GM19025 (cell line): Measurements from ENCODE around the gene BAG5.

Experiments
- ATAC-seq: cut with Tn5 transposase; IDR thresholded peaks from one replicate; pipeline ENCODE4 v1.9.1; 2021; ENCODE audit warnings: mild to moderate bottlenecking, low read depth, moderate library complexity; ENCODE audit not compliant: unreplicated experiment

BAG5 gene

GRCh38 chr14:103535891-103536565 is 26.4 kb downstream of the BAG5 start:
- ATAC-seq, result no peak

- no peak for ATAC-seq
These were observed 27.2 kb downstream of the BAG5 start for GRCh38 chr14:103535081-103535890.

GRCh38 chr14:103534576-103535061 is 27.8 kb downstream of the BAG5 start:
- ATAC-seq, result no peak

- ATAC-seq, result no peak
These were observed 28.4 kb downstream of the BAG5 start for GRCh38 chr14:103533999-103534575.

GRCh38 chr14:103533137-103533998 is 29.1 kb downstream of the BAG5 start:
- no peak for ATAC-seq

- no peak for ATAC-seq
These were observed 30.0 kb downstream of the BAG5 start for GRCh38 chr14:103532216-103533136.

GRCh38 chr14:103531421-103532215 is 30.8 kb downstream of the BAG5 start:
- ATAC-seq, result no peak

GRCh38 chr14:103530831-103531230 is 31.6 kb downstream of the BAG5 start:
- no peak for ATAC-seq

- no peak for ATAC-seq
These were observed 32.1 kb downstream of the BAG5 start for GRCh38 chr14:103530390-103530789.

GRCh38 chr14:103529383-103530365 is 32.8 kb downstream of the BAG5 start:
- no peak for ATAC-seq

- no peak for ATAC-seq
These were observed 33.7 kb downstream of the BAG5 start, which contains the start of gene TRMT61A for GRCh38 chr14:103528587-103529382. Gene TRMT61A, plus strand, starts transcription at chr14:103529196. Its CDS starts 783 bp downstream, at chr14:103529979.

- no peak for ATAC-seq
These were observed 34.3 kb downstream of the BAG5 start for GRCh38 chr14:103528146-103528586.

- peak; percentile 70 for ATAC-seq
These were observed 34.9 kb downstream of the BAG5 start for GRCh38 chr14:103527408-103528145.

GRCh38 chr14:103526914-103527248 is 35.6 kb downstream of the BAG5 start:
- ATAC-seq, result no peak

GRCh38 chr14:103526247-103526913 is 36.1 kb downstream of the BAG5 start:
- ATAC-seq, result no peak
